AG04449 (cell line): ENCODE results near the gene PHACTR2.
A peak's percentile ranks its signal among the peaks of the same experiment; 100 is the strongest.
"Not testable (repeated sequence)": the region's sequence is repeated elsewhere in the genome, so short reads cannot be mapped to it uniquely, and the experiment has no call there.

Source experiments
- CTCF ChIA-PET: fragments of 350-600 bp; formaldehyde crosslinking; extraction: SDS; loops from one replicate; lab custom pipeline; 2021; ENCODE audit warnings: antibody characterized with exemption; lab: Yijun Ruan, JAX
- POLR2A ChIA-PET: fragments of 400-600, 350-600 bp; formaldehyde crosslinking; extraction: SDS; loops from one replicate; lab custom pipeline; 2020; ENCODE audit warnings: antibody characterized with exemption, inconsistent platforms; lab: Yijun Ruan, JAX
- DNase-seq: peaks from one replicate; pipeline ENCODE4 v3.0.0-alpha.2; 2010; ENCODE audit warnings: low read depth, low spot score
- H3K4me3 ChIP-seq: 2 replicates; pipeline ENCODE4 v1.5.1; 2011; ENCODE audit warnings: low read depth, mild to moderate bottlenecking, control low read depth, low read length
- TF ChIP-seq, protein P1 (sequence below): IDR thresholded peaks from one replicate; pipeline ENCODE4 v1.5.1; 2011; ENCODE audit warnings: mild to moderate bottlenecking, moderate library complexity, low read length, control low read depth, inconsistent platforms; ENCODE audit not compliant: insufficient read depth; ENCODE audit errors: missing control alignments

The PHACTR2 gene

GRCh38 chr6:143677891-143678791 lies at the start of gene PHACTR2:
PHACTR2 (plus strand) TSS chr6:143677965; CDS start chr6:143678164, 199 bp downstream.
- peak within 1 kb of the TSS; percentile 72 for H3K4me3 ChIP-seq
- ChIA-PET POLR2A (interaction anchor here (0.6 to 1.2 kb wide), 3 partner anchors 19 to 165 kb away, joined by 3 to 5 read pairs (median 4); partner anchors contain the start of gene LTV1), CTCF (interaction anchor here (1.1 to 1.3 kb wide), 2 partner anchors 9 to 102 kb away, joined by 3 to 4 read pairs; no protein-coding TSS in a partner anchor)
- TF ChIP-seq, protein P1, sequence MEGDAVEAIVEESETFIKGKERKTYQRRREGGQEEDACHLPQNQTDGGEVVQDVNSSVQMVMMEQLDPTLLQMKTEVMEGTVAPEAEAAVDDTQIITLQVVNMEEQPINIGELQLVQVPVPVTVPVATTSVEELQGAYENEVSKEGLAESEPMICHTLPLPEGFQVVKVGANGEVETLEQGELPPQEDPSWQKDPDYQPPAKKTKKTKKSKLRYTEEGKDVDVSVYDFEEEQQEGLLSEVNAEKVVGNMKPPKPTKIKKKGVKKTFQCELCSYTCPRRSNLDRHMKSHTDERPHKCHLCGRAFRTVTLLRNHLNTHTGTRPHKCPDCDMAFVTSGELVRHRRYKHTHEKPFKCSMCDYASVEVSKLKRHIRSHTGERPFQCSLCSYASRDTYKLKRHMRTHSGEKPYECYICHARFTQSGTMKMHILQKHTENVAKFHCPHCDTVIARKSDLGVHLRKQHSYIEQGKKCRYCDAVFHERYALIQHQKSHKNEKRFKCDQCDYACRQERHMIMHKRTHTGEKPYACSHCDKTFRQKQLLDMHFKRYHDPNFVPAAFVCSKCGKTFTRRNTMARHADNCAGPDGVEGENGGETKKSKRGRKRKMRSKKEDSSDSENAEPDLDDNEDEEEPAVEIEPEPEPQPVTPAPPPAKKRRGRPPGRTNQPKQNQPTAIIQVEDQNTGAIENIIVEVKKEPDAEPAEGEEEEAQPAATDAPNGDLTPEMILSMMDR: no peak
- DNase-seq: no peak

DNA sequence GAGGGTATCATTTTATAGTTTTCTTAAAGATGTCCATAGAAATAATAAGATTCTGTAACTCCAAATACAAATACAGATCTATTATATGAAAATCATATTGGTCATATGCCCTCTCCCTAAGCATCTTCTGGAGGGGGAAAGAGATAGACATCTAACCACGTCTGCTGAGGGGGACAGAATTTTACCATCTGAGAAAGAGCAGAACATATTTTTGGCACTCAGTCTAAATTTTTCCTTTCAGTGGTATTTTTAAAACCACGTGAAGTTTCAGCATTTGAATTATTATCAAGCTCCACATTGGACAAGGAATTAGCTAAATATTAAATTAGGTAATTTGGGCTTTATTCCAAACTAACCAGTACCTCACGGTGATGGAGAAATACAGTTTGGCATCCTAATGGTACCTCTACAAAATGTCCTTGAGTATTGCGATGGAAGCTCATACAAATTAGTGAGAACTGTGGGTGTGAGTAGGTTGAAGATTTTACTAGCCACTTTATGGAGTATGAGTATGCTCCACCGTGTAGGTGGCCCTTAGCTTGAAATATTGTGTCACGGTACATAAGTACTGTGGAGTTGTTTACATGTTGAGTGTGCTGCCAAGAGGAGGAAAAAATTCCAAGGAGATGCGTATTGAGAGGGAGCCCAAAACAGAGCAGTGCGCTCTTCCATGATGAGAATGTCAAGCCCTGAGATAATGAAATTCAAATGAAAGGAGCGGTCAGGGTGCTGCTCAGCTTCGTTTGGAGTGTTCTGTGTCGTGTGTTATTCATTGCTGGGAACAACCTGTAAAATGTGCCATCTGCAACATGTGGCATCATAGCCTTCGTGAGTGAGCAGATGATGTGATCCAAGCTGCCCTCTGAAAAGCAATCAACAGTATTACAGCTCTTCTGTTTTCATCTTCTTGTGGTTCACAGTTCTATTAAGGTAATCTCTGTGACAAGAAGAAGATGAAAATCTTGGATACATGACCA lies 48.4 kb upstream of the PHACTR2 start:
- no peak for DNase-seq
- TF ChIP-seq, protein P1: no peak
- no peak overlapping the region for H3K4me3 ChIP-seq
- ChIA-PET CTCF (interaction anchor here (0.8 kb wide), 1 partner anchor 32 kb away, joined by 3 read pairs; no protein-coding TSS in a partner anchor), POLR2A (no interaction called here)

GRCh38 chr6:143631196-143631595 lies 46.6 kb upstream of the PHACTR2 start:
- POLR2A ChIA-PET, H3K4me3 ChIP-seq, CTCF ChIA-PET, DNase-seq: not testable (repeated sequence)

DNA sequence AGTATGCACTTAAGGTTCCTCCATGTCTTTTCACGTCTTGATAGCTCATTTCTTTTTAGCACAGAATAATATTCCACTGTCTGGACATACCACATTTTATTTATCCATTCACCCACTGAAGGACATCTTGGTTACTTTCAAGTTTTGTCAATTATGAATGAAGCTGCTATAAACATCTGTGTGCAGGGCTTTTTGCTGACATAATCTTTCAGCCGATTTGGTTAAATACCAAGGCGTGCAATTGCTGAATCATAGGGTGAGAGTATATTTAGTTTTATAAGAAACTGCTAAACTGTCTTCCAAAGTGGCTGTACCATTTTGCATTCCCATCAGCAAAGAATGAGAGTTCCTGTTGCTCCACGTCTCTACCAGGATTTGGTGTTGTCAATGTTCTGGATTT lies 44.9 kb upstream of the PHACTR2 start:
- no peak overlapping the region for H3K4me3 ChIP-seq
- POLR2A ChIA-PET: no interaction called here
- no peak for DNase-seq
- TF ChIP-seq, protein P1: no peak
- CTCF ChIA-PET: no interaction called here

DNA sequence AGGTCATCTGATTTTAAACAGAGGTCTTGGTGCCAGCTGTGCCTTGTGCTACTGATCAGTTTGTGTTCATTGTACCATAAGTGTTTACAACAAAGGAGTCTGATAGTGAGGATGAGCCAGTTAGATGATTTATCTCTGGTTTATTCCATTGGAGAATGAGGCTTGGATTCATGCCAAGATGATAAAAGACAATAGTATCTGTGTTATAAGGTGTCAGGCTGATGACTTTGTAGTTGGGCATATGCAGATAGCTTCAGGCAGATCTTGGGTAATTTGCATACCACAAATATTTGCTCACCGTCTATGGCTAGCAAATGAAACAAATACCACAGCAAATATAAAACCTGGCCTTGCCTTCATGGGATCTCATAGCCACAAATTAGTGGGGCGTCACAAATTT lies 43.3 kb upstream of the PHACTR2 start:
- DNase-seq: no peak
- CTCF ChIA-PET: no interaction called here
- H3K4me3 ChIP-seq: no peak overlapping the region
- POLR2A ChIA-PET: no interaction called here
- TF ChIP-seq, protein P1: no peak

GRCh38 chr6:143637691-143638090 lies 40.1 kb upstream of the PHACTR2 start:
- POLR2A ChIA-PET: no interaction called here
- CTCF ChIA-PET: interaction anchor here (1.0 kb wide), 1 partner anchor 302 kb away, joined by 3 read pairs; no protein-coding TSS in a partner anchor
- no peak overlapping the region for H3K4me3 ChIP-seq
- TF ChIP-seq, protein P1: no peak
- no peak for DNase-seq
